DMS153 treated with DMSO at 0.1 percent for 48 hours (cell line): ENCODE measurements around the gene UNC13C.

Experiments
- DNase-seq: peaks from one replicate; lab custom pipeline; 2025; ENCODE audit not compliant: unreplicated experiment; lab: John Stamatoyannopoulos, UW

UNC13C gene

GRCh38 chr15:54619180-54619579, 640.9 kb downstream of the UNC13C start:
- no peak for DNase-seq

- no peak for DNase-seq
Observed at GRCh38 chr15:54620916-54621315, 642.7 kb downstream of the UNC13C start.

GRCh38 chr15:54636147-54636546, 657.9 kb downstream of the UNC13C start:
- DNase-seq: no peak

- no peak for DNase-seq
Observed at GRCh38 chr15:54638666-54639065, 660.4 kb downstream of the UNC13C start.

- DNase-seq: no peak
Observed at GRCh38 chr15:54640873-54641272, 662.6 kb downstream of the UNC13C start.

GRCh38 chr15:54644796-54645195, 666.6 kb downstream of the UNC13C start:
- DNase-seq: no peak

GRCh38 chr15:54659646-54660045, 681.4 kb downstream of the UNC13C start:
- no peak for DNase-seq

GRCh38 chr15:54660356-54660755, 682.1 kb downstream of the UNC13C start:
- DNase-seq: no peak

GRCh38 chr15:54675241-54675640, 697.0 kb downstream of the UNC13C start:
- DNase-seq: no peak

GRCh38 chr15:54681584-54681983, 703.3 kb downstream of the UNC13C start:
- DNase-seq: no peak
